MCF 10A (cell line): ENCODE results near the gene INHBE. TPM values are rescaled to one million over a fixed set of nuclear protein-coding genes. Genes with fewer than 3 reads are reported as not detected.

Experiments
- BruUV-seq: library from RNA; stranded (reverse); fragments of 400-500 nt; replicated peaks from 2 replicates; lab custom pipeline; 2021; lab: Mats Ljungman, UMichigan
- CTCF ChIA-PET: fragments of 300-600 bp; sonication (Branson Sonifier 250); formaldehyde crosslinking; extraction: SDS; loops from one replicate; lab custom pipeline; 2021; ENCODE audit warnings: antibody characterized with exemption, inconsistent platforms; lab: Yijun Ruan, JAX
- POLR2A ChIA-PET: fragments of 300-600, 350-650 bp; sonication (Branson Sonifier 250); formaldehyde crosslinking; extraction: SDS; loops from one replicate; lab custom pipeline; 2020; ENCODE audit warnings: antibody characterized with exemption, inconsistent platforms; lab: Yijun Ruan, JAX
- DNase-seq: peaks from one replicate; pipeline ENCODE4 v3.0.0-alpha.2; 2018; ENCODE audit not compliant: unreplicated experiment
- H3K27ac Mint-ChIP-seq: one replicate; pipeline ENCODE4 v1.8.0; 2022; ENCODE audit warnings: mild to moderate bottlenecking, low read depth, mixed read lengths; ENCODE audit not compliant: unreplicated experiment
- H3K27me3 Mint-ChIP-seq: one replicate; pipeline ENCODE4 v1.8.0; 2022; ENCODE audit warnings: mixed read lengths; ENCODE audit not compliant: insufficient read depth, unreplicated experiment
- H3K36me3 Mint-ChIP-seq: one replicate; pipeline ENCODE4 v1.8.0; 2022; ENCODE audit warnings: mild to moderate bottlenecking, moderate library complexity, mixed read lengths; ENCODE audit not compliant: insufficient read depth, unreplicated experiment
- H3K4me1 Mint-ChIP-seq: one replicate; pipeline ENCODE4 v1.8.0; 2022; ENCODE audit warnings: mixed read lengths; ENCODE audit not compliant: insufficient read depth, unreplicated experiment
- H3K4me3 Mint-ChIP-seq: one replicate; pipeline ENCODE4 v1.8.0; 2022; ENCODE audit warnings: mild to moderate bottlenecking, moderate library complexity, mixed read lengths; ENCODE audit not compliant: unreplicated experiment
- H3K9me3 Mint-ChIP-seq: one replicate; pipeline ENCODE4 v1.8.0; 2022; ENCODE audit warnings: mixed read lengths; ENCODE audit not compliant: unreplicated experiment
- CTCF ChIP-seq: fragments of 200-600 bp; IDR thresholded peaks from one replicate; pipeline ENCODE4 v1.8.0; 2022; ENCODE audit warnings: antibody characterized with exemption, mild to moderate bottlenecking; ENCODE audit not compliant: unreplicated experiment
- intact Hi-C: fragments of 100-400 bp; cut with micrococcal nuclease; formaldehyde crosslinking; loops from 2 replicates; pipeline ENCODE4 v1.14.1; 2022
- total RNA-seq: library from RNA; stranded (reverse); gene quantifications from 2 replicates; pipeline ENCODE4 v1.2.3, GENCODE V29; 2022

INHBE gene
- total RNA-seq, 1 experiment from 2014 or later: 5.0 TPM

- Mint-ChIP-seq H3K9me3 (no peaks in the 10 kb centered on the region), H3K27me3 (peaks cover 93% of the 10 kb centered on the region), H3K4me3 (no peak overlapping the region), H3K27ac (no peak overlapping the region), H3K4me1 (no peaks in the 10 kb centered on the region), H3K36me3 (no peaks in the 10 kb centered on the region)
- no TSS peak for BruUV-seq
- intact Hi-C loops: no loop called here
- ChIA-PET CTCF (interaction anchor here (0.6 to 5.1 kb wide), 5 partner anchors 10 to 165 kb away, joined by 3 to 31 read pairs (median 7); partner anchors contain the start of gene GLI1), POLR2A (interaction anchor here (0.6 kb wide), 1 partner anchor 230 kb away, joined by 3 read pairs; no protein-coding TSS in a partner anchor)
- DNase-seq: no peak
- TF ChIP-seq CTCF: no peak
Observed at GRCh38 chr12:57472391-57472790, 17.3 kb downstream of the INHBE start.

GRCh38 chr12:57473392-57473791 lies 18.3 kb downstream of the INHBE start:
- Mint-ChIP-seq H3K9me3 (no peaks in the 10 kb centered on the region), H3K4me3 (no peak overlapping the region), H3K27ac (no peak overlapping the region), H3K27me3 (peaks cover 86% of the 10 kb centered on the region), H3K36me3 (no peaks in the 10 kb centered on the region), H3K4me1 (peaks cover 5% of the 10 kb centered on the region)
- POLR2A ChIA-PET: no interaction called here
- intact Hi-C loops: no loop called here
- BruUV-seq: no TSS peak
- no peak for TF ChIP-seq CTCF
- no peak for DNase-seq
- CTCF ChIA-PET: interaction anchor here (0.6 to 2.7 kb wide), 4 partner anchors 9 to 394 kb away, joined by 3 to 18 read pairs (median 4); no protein-coding TSS in a partner anchor

GRCh38 chr12:57473886-57474285 lies 18.8 kb downstream of the INHBE start:
- Mint-ChIP-seq H3K27me3 (peaks cover 86% of the 10 kb centered on the region), H3K36me3 (no peaks in the 10 kb centered on the region)
- intact Hi-C loops: no loop called here

GRCh38 chr12:57474430-57474829 lies 19.3 kb downstream of the INHBE start:
- POLR2A ChIA-PET: interaction anchor here (1.4 kb wide), 1 partner anchor 46 kb away, joined by 4 read pairs; the partner anchor contains the start of gene DDIT3
- no peak for TF ChIP-seq CTCF
- BruUV-seq: no TSS peak
- Mint-ChIP-seq H3K27me3 (peaks cover 86% of the 10 kb centered on the region), H3K27ac (no peak overlapping the region), H3K9me3 (no peaks in the 10 kb centered on the region), H3K4me1 (peaks cover 7% of the 10 kb centered on the region), H3K36me3 (no peaks in the 10 kb centered on the region), H3K4me3 (no peak overlapping the region)
- intact Hi-C loops: no loop called here
- CTCF ChIA-PET: interaction anchor here (0.5 to 2.7 kb wide), 6 partner anchors 11 to 1253 kb away, joined by 3 to 18 read pairs (median 4); no protein-coding TSS in a partner anchor
- DNase-seq: no peak

More at GRCh38 chr12:57473886-57474285, 18.8 kb downstream of the INHBE start:
- H3K4me3 Mint-ChIP-seq: no peak overlapping the region
- DNase-seq: no peak
- peaks cover 7% of the 10 kb centered on the region for H3K4me1 Mint-ChIP-seq
- BruUV-seq: no TSS peak
- no peak overlapping the region for H3K27ac Mint-ChIP-seq
- CTCF ChIA-PET: interaction anchor here (0.5 to 2.7 kb wide), 7 partner anchors 9 to 1253 kb away, joined by 3 to 18 read pairs (median 3); no protein-coding TSS in a partner anchor
- no peak for TF ChIP-seq CTCF
- H3K9me3 Mint-ChIP-seq: no peaks in the 10 kb centered on the region
- POLR2A ChIA-PET: no interaction called here
